Colonic mucosa (tissue), 4 donors: Measurements from ENCODE around the gene TADA3. TPM values are rescaled to one million over a fixed set of nuclear protein-coding genes. Genes with fewer than 3 reads are reported as not detected.

ENCODE experiments used
- DNase-seq: peaks from one replicate; pipeline ENCODE4 v3.0.0-alpha.2; 2020
- H3K27ac ChIP-seq: fragments of 200-600 bp; one replicate; pipeline ENCODE4 v1.8.0; 2021
- H3K27me3 ChIP-seq: fragments of 200-600 bp; one replicate; pipeline ENCODE4 v1.8.0; 2021
- H3K36me3 ChIP-seq: fragments of 200-600 bp; one replicate; pipeline ENCODE4 v1.8.0; 2021
- H3K4me1 ChIP-seq: fragments of 200-600 bp; one replicate; pipeline ENCODE4 v1.8.0; 2021; ENCODE audit warnings: mild to moderate bottlenecking
- H3K4me3 ChIP-seq: fragments of 200-600 bp; one replicate; pipeline ENCODE4 v1.8.0; 2021
- H3K9ac ChIP-seq, 2 donors: one replicate each; pipeline ENCODE4 v1.7.0; 2013; ENCODE audit warnings: control low read depth in 2 of 2, low read depth in 2 of 2, low read length in 2 of 2
- H3K9me3 ChIP-seq: fragments of 200-600 bp; one replicate; pipeline ENCODE4 v1.8.0; 2021
- intact Hi-C: fragments of 100-400 bp; cut with DNase I; formaldehyde crosslinking; loops from one replicate; pipeline ENCODE4 v1.14.1; 2022
- total RNA-seq, 2 donors: library from RNA; stranded (reverse); fragmentation: NEBNext Ultra II Directional in 1 of 2; extraction: Animal tissue kit (Norgen Biotek cat#: 25700) in 1 of 2; gene quantifications; one replicate each; pipeline ENCODE4 v1.2.1, GENCODE V29; 2021
- TF ChIP-seq, protein P1 (sequence below): fragments of 200-600 bp; IDR thresholded peaks from one replicate; pipeline ENCODE4 v1.8.0; 2022; ENCODE audit warnings: antibody characterized with exemption, mild to moderate bottlenecking
- donor health status: healthy.
- donor health status: DM: no; HTN: no; CAD: no.
- donor health status: DM: no; HTN: no; CAD: no.

TADA3 gene
- total RNA-seq, 2 donors from 2014 or later = 60.1 to 66.4 TPM

DNA sequence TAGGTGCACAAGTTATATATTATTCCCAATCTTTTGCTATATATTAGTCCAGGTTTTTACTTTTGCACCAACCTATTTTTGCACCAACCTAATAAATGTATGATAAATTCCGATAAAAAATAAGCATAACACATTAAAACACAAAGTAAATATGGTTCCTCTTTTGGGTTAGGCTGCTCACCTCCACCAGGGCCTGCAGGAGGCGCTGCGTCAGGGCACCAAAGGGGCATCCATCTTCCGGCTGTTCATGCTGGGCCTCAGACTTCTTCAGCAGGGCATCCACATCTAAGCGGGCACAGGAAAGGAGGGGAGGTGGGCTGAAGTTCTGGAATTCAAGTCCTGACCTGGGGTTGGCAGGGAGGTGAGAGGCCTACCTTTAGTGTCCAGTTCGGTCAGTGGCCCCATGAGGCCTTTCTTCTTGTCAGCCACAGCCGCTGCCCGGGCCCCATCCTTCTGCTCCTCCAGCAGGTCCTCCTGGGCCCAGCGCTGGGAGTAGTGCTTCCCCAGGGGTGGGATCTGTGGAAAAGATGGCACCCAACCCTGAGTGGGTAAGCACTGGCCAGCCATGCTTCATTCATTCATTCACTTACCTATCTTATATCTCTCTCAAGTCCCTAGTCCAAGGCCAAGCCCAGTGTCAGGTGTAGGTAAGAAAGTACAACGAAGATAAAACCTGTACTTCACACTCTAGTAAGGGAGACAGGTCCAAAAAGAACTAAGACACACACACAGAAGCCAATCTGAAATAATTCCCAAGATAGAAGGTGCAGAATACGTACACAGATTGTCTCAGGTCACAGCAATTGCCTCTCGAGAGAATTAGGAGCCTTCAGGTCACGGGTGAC is 5.2 kb downstream of the TADA3 start:
- no peak for DNase-seq
- TF ChIP-seq, protein P1, sequence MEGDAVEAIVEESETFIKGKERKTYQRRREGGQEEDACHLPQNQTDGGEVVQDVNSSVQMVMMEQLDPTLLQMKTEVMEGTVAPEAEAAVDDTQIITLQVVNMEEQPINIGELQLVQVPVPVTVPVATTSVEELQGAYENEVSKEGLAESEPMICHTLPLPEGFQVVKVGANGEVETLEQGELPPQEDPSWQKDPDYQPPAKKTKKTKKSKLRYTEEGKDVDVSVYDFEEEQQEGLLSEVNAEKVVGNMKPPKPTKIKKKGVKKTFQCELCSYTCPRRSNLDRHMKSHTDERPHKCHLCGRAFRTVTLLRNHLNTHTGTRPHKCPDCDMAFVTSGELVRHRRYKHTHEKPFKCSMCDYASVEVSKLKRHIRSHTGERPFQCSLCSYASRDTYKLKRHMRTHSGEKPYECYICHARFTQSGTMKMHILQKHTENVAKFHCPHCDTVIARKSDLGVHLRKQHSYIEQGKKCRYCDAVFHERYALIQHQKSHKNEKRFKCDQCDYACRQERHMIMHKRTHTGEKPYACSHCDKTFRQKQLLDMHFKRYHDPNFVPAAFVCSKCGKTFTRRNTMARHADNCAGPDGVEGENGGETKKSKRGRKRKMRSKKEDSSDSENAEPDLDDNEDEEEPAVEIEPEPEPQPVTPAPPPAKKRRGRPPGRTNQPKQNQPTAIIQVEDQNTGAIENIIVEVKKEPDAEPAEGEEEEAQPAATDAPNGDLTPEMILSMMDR = peak; percentile 21
- H3K27ac ChIP-seq = no peak overlapping the region
- H3K4me1 ChIP-seq = no peaks in the 10 kb centered on the region
- no peaks in the 10 kb centered on the region for H3K36me3 ChIP-seq
- H3K9me3 ChIP-seq = no peaks in the 10 kb centered on the region
- no peak overlapping the region for H3K4me3 ChIP-seq
- H3K9ac ChIP-seq = no peak overlapping the region
- no peaks in the 10 kb centered on the region for H3K27me3 ChIP-seq
- intact Hi-C loops = no loop called here

- H3K9me3 ChIP-seq = no peaks in the 10 kb centered on the region
- intact Hi-C loops = no loop called here
- H3K4me1 ChIP-seq = no peaks in the 10 kb centered on the region
- TF ChIP-seq, protein P1 = no peak
- H3K9ac ChIP-seq = no peak overlapping the region
- H3K4me3 ChIP-seq = no peak overlapping the region
- H3K27ac ChIP-seq = no peak overlapping the region
- H3K36me3 ChIP-seq = no peaks in the 10 kb centered on the region
- no peaks in the 10 kb centered on the region for H3K27me3 ChIP-seq
- DNase-seq = no peak
These were observed 6.0 kb downstream of the TADA3 start for GRCh38 chr3:9786209-9786739.

DNA sequence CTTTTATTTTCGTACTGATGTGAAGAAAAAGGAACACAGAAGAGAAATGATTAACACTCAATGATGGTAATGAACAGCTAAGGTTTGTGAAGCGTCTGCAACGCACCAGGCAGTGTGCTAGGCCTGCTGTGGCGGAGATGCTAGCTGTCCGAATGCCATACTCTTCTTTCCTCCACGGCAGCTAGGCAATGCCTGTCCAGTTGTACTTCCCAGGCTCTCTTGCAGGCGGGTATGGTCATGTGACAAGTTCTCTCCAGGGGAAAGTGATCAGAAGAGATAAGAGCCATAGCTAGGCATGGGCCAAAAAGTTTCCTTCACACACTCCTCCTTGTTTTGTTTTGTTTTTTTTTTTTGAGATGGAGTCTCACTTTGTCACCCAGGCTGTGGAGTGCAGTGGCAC is 6.7 kb downstream of the TADA3 start:
- Histone ChIP-seq H3K4me3 (no peak overlapping the region), H3K4me1 (no peaks in the 10 kb centered on the region), H3K9me3 (no peaks in the 10 kb centered on the region), H3K27ac (no peak overlapping the region), H3K27me3 (no peaks in the 10 kb centered on the region), H3K36me3 (no peaks in the 10 kb centered on the region), H3K9ac (no peak overlapping the region)
- intact Hi-C loops = no loop called here
- no peak for DNase-seq
- TF ChIP-seq, protein P1 = no peak

GRCh38 chr3:9784965-9785364 is 7.3 kb downstream of the TADA3 start:
- Histone ChIP-seq H3K4me3 (no peak overlapping the region), H3K4me1 (no peaks in the 10 kb centered on the region), H3K9ac (no peak overlapping the region), H3K9me3 (no peaks in the 10 kb centered on the region), H3K27me3 (no peaks in the 10 kb centered on the region), H3K36me3 (no peaks in the 10 kb centered on the region), H3K27ac (no peak overlapping the region)
- intact Hi-C loops = no loop called here
- TF ChIP-seq, protein P1 = no peak
- DNase-seq = no peak

GRCh38 chr3:9783954-9784353 is 8.3 kb downstream of the TADA3 start:
- Histone ChIP-seq H3K4me1 (no peaks in the 10 kb centered on the region), H3K9me3 (no peaks in the 10 kb centered on the region), H3K27ac (no peak overlapping the region), H3K36me3 (no peaks in the 10 kb centered on the region), H3K9ac (no peak overlapping the region), H3K27me3 (no peaks in the 10 kb centered on the region), H3K4me3 (no peak overlapping the region)
- TF ChIP-seq, protein P1 = no peak
- intact Hi-C loops = no loop called here
- no peak for DNase-seq
